ENCODE data around the gene ETNK1. TPM values are rescaled to one million over a fixed set of nuclear protein-coding genes. Genes with fewer than 3 reads are reported as not detected.

The ETNK1 gene
- total RNA-seq, 1 experiment from 2014 or later: 124 TPM

GRCh38 chr12:22626406-22626805 lies 1.4 kb downstream of the ETNK1 start:
- H3K4me3 Mint-ChIP-seq (ENCODE audit: low read depth, unreplicated experiment): peak overlapping the region; percentile 92
- H3K27me3 Mint-ChIP-seq (ENCODE audit: unreplicated experiment): no peaks in the 10 kb centered on the region
- CTCF ChIA-PET: no interaction called here
- BruUV-seq (replicated peaks): TSS peak; percentile 37
- intact Hi-C loops (cut with micrococcal nuclease; ENCODE audit: unreplicated experiment): no loop called here
- no peaks in the 10 kb centered on the region for H3K9me3 Mint-ChIP-seq (ENCODE audit: low read depth, unreplicated experiment)
- H3K4me1 Mint-ChIP-seq (ENCODE audit: low read depth, unreplicated experiment): peaks cover 20% of the 10 kb centered on the region
- no peak for DNase-seq
- TF ChIP-seq CTCF (IDR thresholded peaks at IDR 0.05; ENCODE audit: unreplicated experiment): no peak
- peak overlapping the region; percentile 98 for H3K27ac Mint-ChIP-seq (ENCODE audit: unreplicated experiment)
- peaks cover 43% of the 10 kb centered on the region for H3K36me3 Mint-ChIP-seq (ENCODE audit: insufficient read depth, unreplicated experiment)

- Mint-ChIP-seq H3K9me3 (ENCODE audit: low read depth, unreplicated experiment) (no peaks in the 10 kb centered on the region), H3K4me1 (ENCODE audit: low read depth, unreplicated experiment) (peaks cover 20% of the 10 kb centered on the region), H3K27ac (ENCODE audit: unreplicated experiment) (peak overlapping the region; percentile 98), H3K36me3 (ENCODE audit: insufficient read depth, unreplicated experiment) (peaks cover 47% of the 10 kb centered on the region), H3K4me3 (ENCODE audit: low read depth, unreplicated experiment) (peak overlapping the region; percentile 92), H3K27me3 (ENCODE audit: unreplicated experiment) (no peaks in the 10 kb centered on the region)
- BruUV-seq (replicated peaks): no TSS peak
- no peak for TF ChIP-seq CTCF (IDR thresholded peaks at IDR 0.05; ENCODE audit: unreplicated experiment)
- no peak for DNase-seq
- intact Hi-C loops (cut with micrococcal nuclease; ENCODE audit: unreplicated experiment): no loop called here
- CTCF ChIA-PET: no interaction called here
Observed at GRCh38 chr12:22627371-22627770, 2.4 kb downstream of the ETNK1 start.

- peaks cover 50% of the 10 kb centered on the region for H3K36me3 Mint-ChIP-seq (ENCODE audit: insufficient read depth, unreplicated experiment)
- no TSS peak for BruUV-seq (replicated peaks)
- H3K9me3 Mint-ChIP-seq (ENCODE audit: low read depth, unreplicated experiment): no peaks in the 10 kb centered on the region
- H3K27me3 Mint-ChIP-seq (ENCODE audit: unreplicated experiment): no peaks in the 10 kb centered on the region
- peak overlapping the region; percentile 92 for H3K4me3 Mint-ChIP-seq (ENCODE audit: low read depth, unreplicated experiment)
- H3K27ac Mint-ChIP-seq (ENCODE audit: unreplicated experiment): peak overlapping the region; percentile 98
- peaks cover 20% of the 10 kb centered on the region for H3K4me1 Mint-ChIP-seq (ENCODE audit: low read depth, unreplicated experiment)
- CTCF ChIA-PET: interaction anchor here (1.1 to 1.8 kb wide), 3 partner anchors 84 to 103 kb away, joined by 3 to 8 read pairs (median 8); partner anchors contain the start of gene C2CD5
- no peak for DNase-seq
- intact Hi-C loops (cut with micrococcal nuclease; ENCODE audit: unreplicated experiment): no loop called here
- no peak for TF ChIP-seq CTCF (IDR thresholded peaks at IDR 0.05; ENCODE audit: unreplicated experiment)
Observed at GRCh38 chr12:22628228-22628627, 3.3 kb downstream of the ETNK1 start.

- no peak overlapping the region for H3K27ac Mint-ChIP-seq (ENCODE audit: unreplicated experiment)
- H3K4me3 Mint-ChIP-seq (ENCODE audit: low read depth, unreplicated experiment): no peak overlapping the region
- H3K4me1 Mint-ChIP-seq (ENCODE audit: low read depth, unreplicated experiment): peaks cover 21% of the 10 kb centered on the region
- CTCF ChIA-PET: no interaction called here
- TF ChIP-seq CTCF (IDR thresholded peaks at IDR 0.05; ENCODE audit: unreplicated experiment): peak; percentile 38
- H3K9me3 Mint-ChIP-seq (ENCODE audit: low read depth, unreplicated experiment): no peaks in the 10 kb centered on the region
- H3K36me3 Mint-ChIP-seq (ENCODE audit: insufficient read depth, unreplicated experiment): peaks cover 32% of the 10 kb centered on the region
- no TSS peak for BruUV-seq (replicated peaks)
- no peaks in the 10 kb centered on the region for H3K27me3 Mint-ChIP-seq (ENCODE audit: unreplicated experiment)
- intact Hi-C loops (cut with micrococcal nuclease; ENCODE audit: unreplicated experiment): loop anchor here (1.0 kb wide), 1 partner anchor 103 kb away; no protein-coding TSS in a partner anchor
- no peak for DNase-seq
Observed at GRCh38 chr12:22631863-22632463, 7.0 kb downstream of the ETNK1 start.

All from Calu3 (cell line).